ENCODE results near the gene EPN3. TPM values are rescaled to one million over a fixed set of nuclear protein-coding genes. Genes with fewer than 3 reads are reported as not detected.

EPN3 gene
- total RNA-seq, 1 experiment from 2014 or later: 17.8 TPM

DNA sequence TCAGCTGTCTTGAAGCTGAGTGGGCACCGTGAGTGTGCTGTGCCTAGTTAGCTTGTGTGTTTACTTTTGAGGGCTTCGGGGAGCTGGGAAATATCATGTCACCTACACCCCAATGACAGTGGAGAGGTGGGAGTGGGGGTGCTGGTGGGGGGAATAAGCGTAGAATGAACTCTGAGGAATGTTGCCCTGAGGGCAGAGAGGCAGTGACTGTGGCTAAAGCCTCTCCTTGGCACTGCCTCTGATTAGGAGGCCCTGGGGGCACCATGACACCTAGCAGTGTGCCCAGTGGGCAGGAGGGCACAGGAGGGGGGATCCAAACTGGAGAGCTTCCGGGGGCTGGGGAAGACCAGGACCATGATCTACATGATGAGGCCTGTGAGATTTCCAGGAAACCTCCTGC is 52.8 kb downstream of the EPN3 start:
- Histone ChIP-seq H3K9me3 (ENCODE audit: control insufficient read depth in 1 of 2, insufficient read depth in 1 of 2, low read depth in 1 of 2, low read length in 2 of 2) (no peaks in the 10 kb centered on the region), H3K79me2 (ENCODE audit: insufficient read depth, low read length) (no peaks in the 10 kb centered on the region), H4K20me1 (ENCODE audit: insufficient read depth) (no peaks in the 10 kb centered on the region), H3K36me3 (ENCODE audit: control insufficient read depth in 1 of 2, insufficient read depth in 2 of 2, low read length in 2 of 2) (no peaks in the 10 kb centered on the region), H3K27ac (ENCODE audit: low read depth, low read length) (no peak overlapping the region), H2AFZ (ENCODE audit: low read depth, low read length, poor library complexity, severe bottlenecking) (no peak overlapping the region), H3K9ac (ENCODE audit: low read length) (no peak overlapping the region), H3K4me1 (ENCODE audit: control insufficient read depth in 1 of 2, insufficient read depth in 2 of 2, low read length in 2 of 2) (no peaks in the 10 kb centered on the region), H3K27me3 (ENCODE audit: insufficient read depth, low read length) (no peaks in the 10 kb centered on the region), H3K4me3 (replicated peaks in 1 of 2; ENCODE audit: low read depth in 1 of 2, low read length in 2 of 2) (no peak overlapping the region), H3K4me2 (ENCODE audit: low read length) (no peak overlapping the region), H3K9me2 (ENCODE audit: insufficient read depth) (no peaks in the 10 kb centered on the region)
- BruUV-seq (replicated peaks): no TSS peak
- ChIA-PET CTCF (no interaction called here), POLR2A (no interaction called here), RAD21 (ENCODE audit: low non-redundant PET in 1 of 2, low total read pairs in 2 of 2, uncharacterized antibody in 2 of 2, unreplicated experiment in 2 of 2) (no interaction called here)
- ATAC-seq (no peak), DNase-seq (ENCODE audit: low read depth, low spot score) (no peak)
- TF ChIP-seq, protein P1, sequence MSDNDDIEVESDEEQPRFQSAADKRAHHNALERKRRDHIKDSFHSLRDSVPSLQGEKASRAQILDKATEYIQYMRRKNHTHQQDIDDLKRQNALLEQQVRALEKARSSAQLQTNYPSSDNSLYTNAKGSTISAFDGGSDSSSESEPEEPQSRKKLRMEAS (IDR thresholded peaks at IDR 0.05): no peak
- TF ChIP-seq, protein P2, sequence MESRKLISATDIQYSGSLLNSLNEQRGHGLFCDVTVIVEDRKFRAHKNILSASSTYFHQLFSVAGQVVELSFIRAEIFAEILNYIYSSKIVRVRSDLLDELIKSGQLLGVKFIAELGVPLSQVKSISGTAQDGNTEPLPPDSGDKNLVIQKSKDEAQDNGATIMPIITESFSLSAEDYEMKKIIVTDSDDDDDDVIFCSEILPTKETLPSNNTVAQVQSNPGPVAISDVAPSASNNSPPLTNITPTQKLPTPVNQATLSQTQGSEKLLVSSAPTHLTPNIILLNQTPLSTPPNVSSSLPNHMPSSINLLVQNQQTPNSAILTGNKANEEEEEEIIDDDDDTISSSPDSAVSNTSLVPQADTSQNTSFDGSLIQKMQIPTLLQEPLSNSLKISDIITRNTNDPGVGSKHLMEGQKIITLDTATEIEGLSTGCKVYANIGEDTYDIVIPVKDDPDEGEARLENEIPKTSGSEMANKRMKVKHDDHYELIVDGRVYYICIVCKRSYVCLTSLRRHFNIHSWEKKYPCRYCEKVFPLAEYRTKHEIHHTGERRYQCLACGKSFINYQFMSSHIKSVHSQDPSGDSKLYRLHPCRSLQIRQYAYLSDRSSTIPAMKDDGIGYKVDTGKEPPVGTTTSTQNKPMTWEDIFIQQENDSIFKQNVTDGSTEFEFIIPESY (IDR thresholded peaks at IDR 0.05; ENCODE audit: extremely low read depth, insufficient replicate concordance, low read length): no peak
- no peak for TF ChIP-seq ZFX (IDR thresholded peaks at IDR 0.05)
- TF ChIP-seq FOSL1 (IDR thresholded peaks at IDR 0.05; ENCODE audit: low read depth): no peak
- TF ChIP-seq, protein P3, sequence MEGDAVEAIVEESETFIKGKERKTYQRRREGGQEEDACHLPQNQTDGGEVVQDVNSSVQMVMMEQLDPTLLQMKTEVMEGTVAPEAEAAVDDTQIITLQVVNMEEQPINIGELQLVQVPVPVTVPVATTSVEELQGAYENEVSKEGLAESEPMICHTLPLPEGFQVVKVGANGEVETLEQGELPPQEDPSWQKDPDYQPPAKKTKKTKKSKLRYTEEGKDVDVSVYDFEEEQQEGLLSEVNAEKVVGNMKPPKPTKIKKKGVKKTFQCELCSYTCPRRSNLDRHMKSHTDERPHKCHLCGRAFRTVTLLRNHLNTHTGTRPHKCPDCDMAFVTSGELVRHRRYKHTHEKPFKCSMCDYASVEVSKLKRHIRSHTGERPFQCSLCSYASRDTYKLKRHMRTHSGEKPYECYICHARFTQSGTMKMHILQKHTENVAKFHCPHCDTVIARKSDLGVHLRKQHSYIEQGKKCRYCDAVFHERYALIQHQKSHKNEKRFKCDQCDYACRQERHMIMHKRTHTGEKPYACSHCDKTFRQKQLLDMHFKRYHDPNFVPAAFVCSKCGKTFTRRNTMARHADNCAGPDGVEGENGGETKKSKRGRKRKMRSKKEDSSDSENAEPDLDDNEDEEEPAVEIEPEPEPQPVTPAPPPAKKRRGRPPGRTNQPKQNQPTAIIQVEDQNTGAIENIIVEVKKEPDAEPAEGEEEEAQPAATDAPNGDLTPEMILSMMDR (IDR thresholded peaks at IDR 0.05 in 2 of 3, conservative IDR thresholded peaks at IDR 0.05 in 1 of 3; ENCODE audit: borderline replicate concordance in 1 of 3, insufficient read depth in 1 of 3, low read depth in 2 of 3, low read length in 2 of 3): no peak
- no peak for TF ChIP-seq POLR2A (IDR thresholded peaks at IDR 0.05; ENCODE audit: borderline replicate concordance, extremely low read depth, insufficient read depth, insufficient read length)
- no peak for TF ChIP-seq SIN3A (IDR thresholded peaks at IDR 0.05; ENCODE audit: low read depth)
- TF ChIP-seq POLR2AphosphoS5 (IDR thresholded peaks at IDR 0.05; ENCODE audit: low read depth, low read length): no peak
- intact Hi-C loops (cut with micrococcal nuclease): no loop called here
